Left lung (tissue), 10 donors: Measurements from ENCODE around the gene SFSWAP. TPM values are rescaled to one million over a fixed set of nuclear protein-coding genes. Genes with fewer than 3 reads are reported as not detected.

Experiments
- ATAC-seq: fragments of 200-7000 bp; cut with Tn5 transposase; one replicate; pipeline ENCODE4 v1.9.1; 2020; ENCODE audit warnings: moderate library complexity
- DNase-seq, 4 donors: peaks; one replicate each; pipeline ENCODE4 v3.0.0-alpha.2; 2013 to 2020
- H3K27ac ChIP-seq, 2 donors: fragments of 200-600 bp; sonication (generic) in 1 of 2; one replicate each; pipeline versions ENCODE4 v1.5.0 to v1.8.0; 2020 to 2021
- H3K27me3 ChIP-seq, 2 donors: fragments of 200-600 bp; sonication (generic) in 1 of 2; one replicate each; pipeline versions ENCODE4 v1.5.0 to v1.8.0; 2020 to 2021
- H3K36me3 ChIP-seq, 2 donors: fragments of 200-600 bp; sonication (generic) in 1 of 2; one replicate each; pipeline versions ENCODE4 v1.5.0 to v1.8.0; 2020 to 2021
- H3K4me1 ChIP-seq, 2 donors: fragments of 200-600 bp; one replicate each; pipeline ENCODE4 v1.8.0; 2021
- H3K4me3 ChIP-seq, 2 donors: fragments of 200-600 bp; sonication (generic) in 1 of 2; one replicate each; pipeline versions ENCODE4 v1.5.0 to v1.8.0; 2020 to 2021; ENCODE audit warnings: mild to moderate bottlenecking in 1 of 2
- H3K9me3 ChIP-seq, 2 donors: fragments of 200-600 bp; sonication (generic) in 1 of 2; one replicate each; pipeline versions ENCODE4 v1.5.0 to v1.8.0; 2020 to 2021
- CTCF ChIP-seq, 2 donors: fragments of 200-600 bp; sonication (generic) in 1 of 2; IDR thresholded peaks; one replicate each; pipeline versions ENCODE4 v1.5.0 to v1.8.0; 2021; ENCODE audit warnings: antibody characterized with exemption in 2 of 2
- intact Hi-C, 2 donors: fragments of 100-400 bp; cut with DNase I; formaldehyde crosslinking; loops; one replicate each; pipeline versions ENCODE4 v1.11.2 to v1.14.2; 2022
- polyA plus RNA-seq, 6 donors: library from polyadenylated mRNA; unstranded; fragments of 120-200 nt; gene quantifications; one replicate each; pipeline ENCODE4 v1.2.1, GENCODE V29; 2013; ENCODE audit not compliant: insufficient read length in 6 of 6
- total RNA-seq, 2 donors: library from RNA; stranded (reverse); fragmentation: NEBNext Ultra II Directional; extraction: Animal tissue kit (Norgen Biotek cat#: 25700); gene quantifications; one replicate each; pipeline ENCODE4 v1.2.1, GENCODE V29; 2021
- donor health status: DM: no; HTN: yes; CAD: no.
- donor health status: DM: no; HTN: no; CAD: no.

SFSWAP gene
- total and polyA plus RNA-seq, 8 donors = 26.0 to 68.8 (median 50.8) TPM

DNA sequence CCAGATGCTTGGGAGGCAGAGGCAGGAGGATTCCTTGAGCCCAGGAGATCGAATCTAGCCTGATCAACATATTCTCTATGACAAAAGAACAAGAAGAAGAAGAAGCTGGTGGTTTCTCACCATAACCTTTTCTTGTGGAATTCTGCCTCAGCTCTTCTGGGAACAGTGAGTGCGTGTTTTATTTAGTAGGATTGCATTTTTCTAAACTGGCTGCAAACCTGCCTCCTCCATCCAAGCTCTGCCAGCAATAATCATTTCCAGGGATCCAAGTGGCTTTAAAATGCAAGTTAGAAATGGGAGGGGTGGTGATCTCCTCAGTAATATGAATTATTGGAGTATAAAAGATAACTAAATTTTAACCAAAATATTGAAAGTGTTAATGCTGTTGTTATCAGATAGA, 71.2 kb downstream of the SFSWAP start:
- no peak for TF ChIP-seq CTCF (IDR thresholded peaks at IDR 0.05)
- H3K27ac ChIP-seq = no peak overlapping the region
- H3K9me3 ChIP-seq = no peaks in the 10 kb centered on the region
- no peak overlapping the region for H3K4me3 ChIP-seq
- H3K36me3 ChIP-seq = peaks cover 0 to 90% of the 10 kb centered on the region in 2 donors
- ATAC-seq (no peak), DNase-seq (no peak)
- H3K27me3 ChIP-seq = no peaks in the 10 kb centered on the region
- H3K4me1 ChIP-seq = no peaks in the 10 kb centered on the region
- intact Hi-C loops = no loop called here

DNA sequence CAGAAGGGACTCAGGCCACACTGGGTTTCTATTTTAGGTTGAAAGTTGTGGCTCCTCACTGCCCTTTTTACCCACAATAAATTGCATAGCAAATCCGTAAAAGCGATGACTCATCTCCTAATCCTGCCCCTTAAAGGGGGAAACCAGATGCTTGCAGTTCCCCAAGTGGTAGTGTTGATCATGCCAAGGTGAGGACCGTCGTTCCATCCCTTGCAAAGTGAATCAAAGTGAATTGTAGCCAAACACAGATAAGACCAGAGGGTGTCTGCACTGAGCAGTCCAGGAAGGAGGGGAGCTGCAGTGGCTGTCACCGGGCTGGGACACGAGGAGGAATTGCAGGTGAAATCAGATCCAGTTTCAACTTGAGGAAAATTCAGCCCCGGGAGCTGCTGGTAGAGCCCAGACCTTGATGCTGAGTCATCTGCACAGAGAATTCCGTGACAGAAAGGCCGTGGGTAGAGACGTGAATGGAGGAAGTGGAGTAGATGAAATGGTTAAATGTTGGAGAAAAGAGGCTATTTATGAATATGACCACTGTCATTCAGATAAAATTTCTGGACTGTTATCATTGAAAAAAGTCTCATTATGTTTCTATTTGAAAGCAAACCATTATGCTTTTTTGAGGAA, 73.1 kb downstream of the SFSWAP start:
- no peaks in the 10 kb centered on the region for H3K4me1 ChIP-seq
- ATAC-seq = no peak
- no peak overlapping the region for H3K27ac ChIP-seq
- TF ChIP-seq CTCF (IDR thresholded peaks at IDR 0.05) = no peak
- intact Hi-C loops = no loop called here
- H3K27me3 ChIP-seq = no peaks in the 10 kb centered on the region
- H3K9me3 ChIP-seq = no peaks in the 10 kb centered on the region
- DNase-seq = no peak
- no peak overlapping the region for H3K4me3 ChIP-seq
- H3K36me3 ChIP-seq = peaks cover 0 to 91% of the 10 kb centered on the region in 2 donors

DNA sequence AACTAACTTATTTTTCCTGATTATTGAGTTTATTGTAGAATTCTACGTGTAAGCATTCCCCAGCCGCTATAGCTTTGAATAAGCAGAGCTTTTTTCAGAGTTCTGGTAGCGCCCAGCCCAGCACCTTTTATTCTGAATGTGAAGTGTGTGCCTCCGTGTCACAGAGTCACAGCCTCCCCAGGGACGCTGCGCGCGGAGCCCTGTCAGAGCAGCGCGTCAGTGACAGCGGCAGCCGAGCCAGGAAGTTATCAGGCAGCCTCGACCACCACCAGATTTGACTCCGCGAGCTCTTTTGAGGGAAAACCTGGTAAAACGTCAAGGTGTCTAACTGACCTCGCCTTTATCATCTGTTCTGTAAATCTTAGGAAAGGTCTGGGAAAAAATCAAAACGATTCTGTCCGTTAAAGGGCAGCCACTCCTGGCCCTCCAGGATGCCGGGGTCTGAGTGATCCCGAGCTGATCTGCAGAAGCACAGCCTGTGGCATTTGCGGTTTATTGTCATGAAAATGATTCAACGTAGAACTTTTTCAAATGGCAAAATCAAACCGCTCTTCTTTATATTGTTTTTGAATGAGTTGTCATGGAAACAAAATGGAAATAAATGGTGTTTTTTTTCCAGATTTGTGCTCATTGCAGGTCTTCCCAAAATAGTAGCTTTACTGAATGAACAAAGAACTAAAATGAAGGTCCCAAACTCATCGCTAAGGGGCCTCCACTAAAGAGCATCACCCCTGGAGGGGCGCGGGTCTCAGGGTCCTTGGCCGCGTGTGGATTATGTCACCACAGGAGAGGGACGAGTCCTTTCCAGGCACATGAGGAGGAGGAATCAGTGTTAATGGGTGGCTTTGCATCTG, 74.2 kb downstream of the SFSWAP start:
- Histone ChIP-seq H3K36me3 (peaks cover 0 to 91% of the 10 kb centered on the region in 2 donors), H3K27ac (no peak overlapping the region), H3K27me3 (no peaks in the 10 kb centered on the region), H3K4me3 (no peak overlapping the region), H3K9me3 (no peaks in the 10 kb centered on the region), H3K4me1 (no peaks in the 10 kb centered on the region)
- ATAC-seq = no peak
- intact Hi-C loops = no loop called here
- no peak for TF ChIP-seq CTCF (IDR thresholded peaks at IDR 0.05)
- no peak for DNase-seq

GRCh38 chr12:131785763-131786330, 75.0 kb downstream of the SFSWAP start:
- no peak overlapping the region for H3K4me3 ChIP-seq
- peaks cover 0 to 91% of the 10 kb centered on the region in 2 donors for H3K36me3 ChIP-seq

More at GRCh38 chr12:131785763-131786330, 75.0 kb downstream of the SFSWAP start:
- Histone ChIP-seq H3K4me1 (no peaks in the 10 kb centered on the region), H3K27me3 (no peaks in the 10 kb centered on the region), H3K27ac (no peak overlapping the region), H3K9me3 (no peaks in the 10 kb centered on the region)
- no peak for ATAC-seq
- intact Hi-C loops = no loop called here
- no peak for DNase-seq
- no peak for TF ChIP-seq CTCF (IDR thresholded peaks at IDR 0.05)
